Fibroblast of peridontal ligament (primary cell): ENCODE measurements around the gene ZC3H6.
"Not testable (repeated sequence)": the region's sequence is repeated elsewhere in the genome, so short reads cannot be mapped to it uniquely, and the experiment has no call there.

ENCODE experiments used
- DNase-seq: peaks from one replicate; pipeline ENCODE4 v3.0.0-alpha.2; 2010; ENCODE audit errors: extremely low read depth

Gene ZC3H6

DNA sequence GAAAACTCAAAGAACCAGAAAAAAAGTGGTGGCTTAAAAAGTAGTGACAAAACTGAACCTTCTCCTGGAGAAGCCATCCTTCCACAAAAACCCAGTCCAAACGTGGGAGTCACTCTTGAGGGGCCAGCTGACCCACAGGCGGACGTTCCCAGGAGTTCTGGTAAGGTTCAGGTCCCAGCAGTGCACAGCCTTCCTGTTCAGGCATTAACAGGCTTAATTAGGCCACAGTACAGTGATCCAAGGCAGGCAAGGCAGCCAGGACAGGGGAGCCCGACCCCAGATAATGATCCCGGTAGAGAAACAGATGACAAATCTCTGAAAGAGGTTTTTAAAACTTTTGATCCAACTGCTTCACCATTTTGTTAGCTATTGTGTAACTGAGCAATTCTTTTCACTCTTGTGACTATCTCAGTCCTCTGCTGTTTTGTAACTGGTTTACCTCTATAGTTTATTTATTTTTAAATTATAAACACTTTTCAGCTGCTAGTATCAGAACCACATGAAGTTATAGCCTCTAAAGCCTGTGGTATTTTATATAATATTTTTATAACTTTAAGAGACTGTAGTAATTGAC is 56.8 kb downstream of the ZC3H6 start:
- no peak for DNase-seq

DNA sequence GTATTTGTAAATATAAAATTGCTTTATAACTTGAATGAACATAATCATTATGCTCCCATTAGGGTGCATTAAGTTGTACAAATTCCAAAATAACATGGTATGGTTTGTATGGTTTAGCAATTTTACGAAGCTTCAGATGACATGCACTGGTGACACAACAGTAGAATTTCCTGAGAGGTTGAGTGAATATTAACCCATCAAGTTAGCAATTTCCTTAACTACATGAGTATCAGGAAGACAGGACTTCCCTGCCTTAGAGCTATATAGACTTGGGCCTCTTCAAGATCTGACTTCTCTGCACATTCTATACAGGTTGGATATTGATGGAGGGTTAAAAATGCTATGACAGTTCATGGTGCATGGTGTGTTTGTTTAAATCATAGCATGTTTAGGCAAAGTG is 60.2 kb downstream of the ZC3H6 start:
- DNase-seq = no peak

DNA sequence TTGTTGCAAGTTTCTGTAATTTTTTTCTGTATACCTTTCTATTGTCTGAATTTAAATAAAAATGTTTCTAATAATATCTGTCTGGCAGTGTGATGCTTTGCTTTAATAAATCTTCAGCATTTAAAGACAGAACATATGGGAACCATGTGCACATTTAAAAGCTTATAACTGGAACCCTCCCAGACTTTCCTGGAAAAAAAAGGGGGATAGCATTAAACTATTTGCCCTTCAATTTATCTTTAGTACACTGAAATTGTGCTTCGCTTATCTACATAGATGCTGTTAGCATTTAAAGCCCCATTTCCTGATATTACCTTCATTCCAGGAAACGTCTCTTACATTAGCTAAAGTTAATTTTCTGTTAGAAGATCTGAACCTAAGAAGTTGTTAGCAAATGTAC is 64.6 kb downstream of the ZC3H6 start:
- DNase-seq = no peak

DNA sequence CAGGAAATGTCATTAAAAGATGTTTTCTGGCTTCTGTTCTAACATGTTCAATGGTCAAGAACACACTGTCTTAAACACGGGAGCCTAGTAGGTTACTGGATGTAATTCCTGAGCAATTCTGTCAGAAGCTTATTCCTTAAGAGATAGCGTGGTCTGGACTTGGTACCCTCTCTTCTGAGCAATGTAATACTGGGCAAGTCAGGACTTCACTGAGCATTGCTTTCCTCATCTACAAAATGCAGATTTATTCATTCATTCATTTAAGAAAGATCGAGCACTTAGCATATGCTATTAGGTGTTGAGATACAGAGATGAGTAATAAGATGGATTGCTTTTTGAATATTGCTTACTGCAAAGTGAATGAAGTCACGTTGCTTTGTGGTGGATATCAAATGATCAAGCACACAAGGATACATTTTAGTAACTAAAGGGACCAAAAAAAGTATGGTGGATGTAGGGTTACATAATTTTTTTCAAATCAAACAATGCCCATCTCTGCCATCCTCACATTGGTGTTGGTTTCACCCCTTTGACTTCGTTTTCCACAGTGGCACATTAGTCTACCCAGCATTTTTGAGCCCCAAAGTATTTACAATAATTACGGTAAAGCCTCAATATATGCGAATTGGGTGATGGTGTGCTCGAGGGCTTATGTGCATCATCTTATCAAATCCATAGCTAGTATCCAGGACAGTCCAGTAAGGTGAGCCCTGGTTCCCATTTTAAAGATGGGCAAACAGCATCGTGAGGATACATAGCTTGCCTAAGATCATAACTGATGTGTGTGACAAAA is 65.3 kb downstream of the ZC3H6 start:
- no peak for DNase-seq

DNA sequence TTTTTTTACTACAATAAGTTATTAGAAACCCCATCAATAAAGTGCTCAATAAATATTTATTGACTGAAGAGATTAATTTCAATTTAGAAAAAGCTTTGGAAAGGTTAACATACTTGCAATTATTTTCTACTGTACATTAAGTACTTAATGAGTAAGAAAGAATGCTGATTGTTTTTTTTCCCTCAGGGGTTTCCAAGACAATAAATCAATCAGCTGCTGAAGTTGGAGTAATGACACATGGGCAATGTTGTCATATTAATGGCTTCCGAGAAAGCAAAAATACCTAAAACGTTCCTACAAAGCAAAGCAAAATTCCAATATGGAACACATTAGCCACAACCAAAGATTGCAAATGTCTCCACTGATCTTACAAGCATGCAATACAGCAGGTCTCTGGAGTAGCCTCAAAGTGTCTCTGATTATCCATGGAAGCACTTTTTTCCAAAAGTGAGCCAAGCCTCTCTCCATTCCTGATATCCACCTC is 66.7 kb downstream of the ZC3H6 start:
- no peak for DNase-seq

DNA sequence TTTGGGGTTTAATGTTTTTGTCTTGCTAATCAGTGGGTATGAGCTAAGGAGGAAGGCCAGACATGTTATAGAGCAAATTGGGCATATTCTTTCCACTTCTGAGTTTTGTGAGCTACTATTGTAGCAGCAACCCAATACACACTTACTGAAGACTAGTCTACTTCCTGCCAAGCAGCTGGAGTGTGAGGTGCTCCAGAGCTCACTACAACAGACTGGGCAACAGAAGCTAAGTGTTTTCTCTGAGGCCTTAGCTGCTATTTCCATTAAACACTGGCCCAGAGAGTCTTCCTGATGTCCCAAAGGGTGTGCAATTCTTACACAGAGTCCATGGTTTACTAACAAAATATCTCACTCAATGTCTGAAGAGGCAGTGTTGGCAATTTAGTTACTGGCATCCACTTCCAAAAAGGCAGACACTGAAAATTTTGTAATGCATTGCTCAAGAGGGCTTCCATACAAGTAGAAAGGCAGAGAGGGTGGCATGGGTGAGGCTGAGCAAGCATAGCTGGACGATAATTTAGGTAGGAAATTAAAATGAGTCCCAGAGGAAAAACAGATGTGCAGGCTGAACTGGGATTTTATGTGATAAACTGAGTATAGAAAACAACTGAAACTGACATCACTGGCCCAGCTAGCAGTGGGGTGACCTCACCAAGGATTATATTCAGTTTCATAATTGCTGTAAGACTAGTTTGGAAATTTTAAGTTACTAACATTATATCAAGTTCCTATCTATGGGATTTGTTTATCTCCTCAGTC is 68.6 kb downstream of the ZC3H6 start:
- DNase-seq = peak; percentile 59

DNA sequence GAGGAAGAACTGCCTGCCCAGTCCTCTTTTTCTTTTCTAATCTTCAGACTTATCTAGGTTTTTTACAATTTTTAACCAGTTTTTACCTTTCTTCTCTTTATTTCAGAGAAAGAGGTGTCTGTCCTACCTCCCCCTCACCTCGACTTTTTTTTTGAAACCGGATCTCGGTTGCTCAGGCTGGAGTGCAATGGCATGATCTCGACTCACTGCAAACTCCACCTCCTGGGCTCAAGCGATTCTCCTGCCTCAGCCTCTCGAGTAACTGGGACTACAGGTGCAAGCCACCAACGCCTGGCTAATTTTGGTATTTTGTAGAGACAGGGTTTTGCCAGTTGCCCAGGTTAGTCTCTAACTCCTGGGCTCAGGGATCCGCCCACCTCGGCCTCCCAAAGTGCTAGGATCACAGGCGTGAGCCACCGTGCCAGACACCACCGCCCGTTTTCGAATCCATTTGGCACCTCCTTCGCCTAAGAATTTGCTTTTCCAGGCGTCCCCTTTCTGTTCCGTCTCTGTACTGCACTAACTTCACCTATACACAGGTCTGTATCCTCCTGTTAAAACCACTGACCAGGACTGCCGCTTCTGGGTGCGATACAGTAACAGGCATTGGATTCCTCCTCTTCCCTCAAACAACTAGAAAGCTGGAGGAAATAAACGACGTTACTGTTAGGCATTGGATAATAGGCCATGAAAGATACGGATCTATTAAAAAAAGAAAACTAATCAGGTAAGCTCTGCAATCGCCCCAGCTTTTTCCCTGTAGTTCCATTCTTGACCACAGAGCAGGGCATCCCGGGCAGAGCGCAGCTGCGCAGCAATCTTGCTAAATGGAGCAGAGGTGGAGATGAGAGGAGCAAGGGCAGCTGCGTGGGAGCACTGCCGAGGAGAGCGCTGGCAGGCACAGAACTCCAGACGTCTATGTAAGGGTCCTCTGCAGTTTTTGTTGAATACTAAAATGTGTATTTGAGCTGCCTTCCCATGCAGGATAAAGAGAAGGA is 69.9 kb downstream of the ZC3H6 start:
- no peak for DNase-seq

DNA sequence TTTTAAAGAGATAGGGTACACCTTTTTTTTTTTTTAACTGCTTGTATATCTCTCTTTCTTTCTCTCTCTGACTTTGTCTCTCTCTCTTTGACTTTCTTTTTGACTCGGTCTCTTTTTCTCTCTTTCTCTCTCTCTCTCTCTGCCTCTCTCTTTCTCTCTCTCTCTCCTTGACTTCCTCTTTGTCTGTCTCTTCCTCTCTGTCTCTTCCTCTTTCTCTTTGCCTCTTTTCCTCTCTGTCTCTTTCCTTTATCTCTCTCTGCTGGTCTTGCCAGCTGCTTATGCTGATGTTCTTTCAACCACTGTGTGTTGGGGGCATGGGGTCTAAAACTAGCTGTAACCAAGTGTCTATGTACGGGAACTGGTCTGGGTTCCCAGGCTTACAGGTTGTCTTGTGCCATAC is 76.9 kb downstream of the ZC3H6 start:
- not testable (repeated sequence) for DNase-seq

DNA sequence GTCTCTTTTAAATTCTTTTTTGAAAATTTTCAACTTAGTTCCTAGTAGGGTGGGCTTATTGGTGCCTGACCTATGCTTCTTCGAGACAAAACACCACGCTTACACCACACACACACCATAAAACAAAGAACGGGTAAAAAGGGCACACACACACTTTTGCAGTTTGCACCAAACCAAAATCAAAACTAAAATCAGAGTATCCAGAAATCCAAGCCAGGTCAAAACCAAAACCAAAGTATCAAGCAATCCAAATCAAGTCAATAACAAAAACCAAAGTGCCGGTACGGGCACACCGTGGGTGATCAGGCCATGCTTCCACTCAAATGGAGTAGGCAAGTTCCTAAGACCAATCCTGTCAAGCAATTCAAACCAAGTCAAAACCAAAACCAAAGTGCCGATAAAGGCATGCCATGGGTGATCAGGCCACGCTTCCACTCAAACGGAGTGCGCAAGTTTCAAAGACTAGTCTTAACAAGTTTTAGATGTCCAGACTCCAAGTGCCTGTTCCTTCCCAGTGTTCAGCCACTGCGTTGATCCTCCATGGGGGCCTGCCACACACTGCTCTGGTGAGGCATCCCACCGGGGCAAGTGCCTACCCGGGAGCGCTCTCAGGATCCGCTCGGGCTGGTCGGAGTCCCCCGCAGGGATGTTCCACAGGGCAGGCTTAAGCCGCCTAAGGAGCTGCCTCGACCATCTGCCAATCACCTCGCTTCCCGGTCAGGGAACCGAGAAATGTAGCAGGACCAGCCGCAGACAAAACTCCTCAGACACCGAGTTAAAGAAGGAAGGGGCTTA is 77.6 kb downstream of the ZC3H6 start:
- not testable (repeated sequence) for DNase-seq

DNA sequence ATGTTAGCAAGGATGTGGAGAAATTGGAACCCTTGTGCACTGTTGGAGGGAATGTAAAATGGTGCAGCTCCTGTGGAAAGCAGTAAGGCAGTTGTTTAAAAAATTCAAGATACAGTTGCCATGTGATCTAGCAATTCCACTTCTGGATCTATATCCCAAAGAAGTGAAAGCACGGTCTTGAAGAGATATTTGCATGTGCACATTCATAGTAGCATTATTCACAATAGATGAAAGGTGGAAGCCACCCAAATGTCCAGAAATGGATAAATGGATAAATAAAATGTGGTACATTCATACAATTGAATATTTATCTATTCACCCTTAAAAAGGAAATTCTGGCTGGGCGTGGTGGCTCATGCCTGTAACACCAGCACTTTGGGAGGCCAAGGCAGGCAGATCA is 78.9 kb downstream of the ZC3H6 start:
- DNase-seq = not testable (repeated sequence)

DNA sequence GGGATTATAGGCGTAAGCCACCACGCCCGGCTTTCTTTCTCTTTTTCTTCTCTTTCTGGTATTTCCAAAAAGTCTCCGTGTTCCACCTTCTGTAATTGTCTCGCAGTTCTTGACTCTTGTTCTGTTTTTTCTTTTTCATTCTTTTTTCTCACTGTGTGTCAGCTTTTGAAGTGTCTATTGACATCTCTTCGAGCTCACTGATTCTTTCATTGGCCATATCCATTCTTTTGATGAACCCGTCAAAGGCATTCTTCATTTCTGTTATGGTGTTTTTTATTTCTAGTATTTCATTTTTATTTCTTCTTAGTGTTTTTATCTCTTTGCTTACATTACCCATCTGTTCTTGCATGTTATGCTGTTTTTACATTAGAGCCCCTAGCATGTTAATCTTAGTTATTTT is 84.7 kb downstream of the ZC3H6 start:
- not testable (repeated sequence) for DNase-seq
